OCI-M2 (cell line): ENCODE measurements around the gene TTBK2.

Source experiments
- DNase-seq: peaks from one replicate; lab custom pipeline; 2025; ENCODE audit not compliant: unreplicated experiment; lab: John Stamatoyannopoulos, UW

The TTBK2 gene

DNA sequence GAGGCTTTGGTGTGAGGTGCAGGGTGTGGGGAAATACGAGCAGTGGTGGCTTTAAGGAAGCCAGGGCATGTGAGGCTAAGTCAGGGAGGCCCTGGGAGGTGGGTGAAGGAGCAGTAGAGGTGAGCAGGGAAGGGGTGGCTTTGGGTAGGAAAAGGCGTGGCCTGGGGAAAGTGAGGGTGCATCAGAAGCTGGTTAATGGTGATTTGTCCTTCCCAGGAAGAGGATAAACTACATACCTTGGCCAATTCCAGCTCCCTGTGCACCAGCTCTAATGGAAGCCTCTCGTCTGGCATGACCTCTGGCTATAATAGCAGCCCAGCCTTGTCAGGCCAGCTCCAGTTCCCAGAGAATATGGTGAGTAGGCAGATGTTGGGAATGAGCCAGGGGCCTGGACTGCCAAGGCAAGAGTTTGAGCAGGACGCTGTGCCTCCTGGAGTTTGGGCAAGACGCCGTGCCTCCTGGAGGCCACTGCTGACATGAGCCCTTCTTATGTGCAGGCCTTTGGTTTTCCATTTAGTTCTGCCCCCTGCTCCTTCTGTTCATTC lies 225.0 kb downstream of the TTBK2 start:
- DNase-seq = no peak

GRCh38 chr15:42694398-42694797 lies 226.2 kb downstream of the TTBK2 start:
- no peak for DNase-seq

- DNase-seq = no peak
Observed at GRCh38 chr15:42693942-42694341, 226.6 kb downstream of the TTBK2 start.

DNA sequence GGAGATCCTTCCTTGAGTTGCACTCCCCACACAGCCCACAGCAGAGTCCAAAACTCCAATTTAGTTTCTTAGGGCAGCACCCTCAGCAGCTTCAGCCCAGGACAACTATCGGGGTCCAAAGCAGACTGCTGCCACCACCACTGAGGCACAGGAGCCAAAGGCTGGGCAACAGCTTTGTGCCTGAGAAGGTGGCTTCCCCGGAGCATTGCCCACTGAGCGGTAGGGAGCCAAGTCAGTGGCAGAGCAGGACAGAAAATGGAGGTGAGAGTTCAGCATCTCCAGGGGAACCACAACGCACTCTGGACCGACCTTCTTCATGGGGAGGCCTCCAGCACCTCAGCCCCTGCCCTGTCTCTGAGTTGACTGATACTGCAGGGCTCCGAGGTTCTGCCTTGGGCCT lies 227.1 kb downstream of the TTBK2 start:
- DNase-seq = no peak

- no peak for DNase-seq
Observed at GRCh38 chr15:42692997-42693396, 227.6 kb downstream of the TTBK2 start.

- no peak for DNase-seq
Observed at GRCh38 chr15:42692536-42692935, 228.0 kb downstream of the TTBK2 start.

DNA sequence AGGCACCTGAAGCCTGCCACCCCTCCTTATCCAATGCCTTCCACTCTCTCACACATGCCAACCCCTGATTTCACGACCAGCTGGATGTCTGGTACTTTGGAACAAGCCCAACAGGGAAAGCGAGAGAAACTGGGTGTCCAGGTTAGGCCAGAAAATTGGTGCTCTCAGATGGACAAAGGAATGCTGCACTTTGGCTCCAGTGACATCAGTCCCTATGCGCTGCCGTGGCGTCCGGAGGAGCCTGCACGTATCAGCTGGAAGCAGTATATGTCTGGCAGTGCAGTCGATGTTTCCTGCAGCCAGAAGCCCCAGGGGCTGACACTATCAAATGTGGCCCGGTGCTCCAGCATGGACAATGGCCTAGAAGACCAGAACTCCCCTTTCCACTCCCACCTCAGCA lies 228.8 kb downstream of the TTBK2 start:
- no peak for DNase-seq

DNA sequence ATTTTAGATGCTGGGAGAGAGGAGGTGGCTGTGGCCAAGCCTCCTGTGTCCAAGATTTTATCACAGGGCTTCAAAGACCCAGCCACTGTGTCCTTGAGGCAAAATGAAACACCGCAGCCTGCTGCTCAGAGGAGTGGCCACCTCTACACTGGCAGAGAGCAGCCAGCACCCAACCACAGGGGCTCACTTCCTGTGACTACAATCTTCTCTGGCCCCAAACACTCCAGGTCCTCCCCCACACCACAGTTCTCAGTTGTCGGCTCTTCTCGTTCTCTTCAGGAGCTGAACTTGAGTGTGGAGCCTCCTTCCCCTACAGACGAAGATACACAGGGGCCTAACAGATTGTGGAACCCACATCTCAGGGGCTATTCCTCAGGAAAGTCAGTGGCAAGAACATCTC lies 229.3 kb downstream of the TTBK2 start:
- no peak for DNase-seq
